GM19467 (cell line): Measurements from ENCODE around the gene CALHM1.
A peak's percentile ranks its signal among the peaks of the same experiment; 100 is the strongest.
"Not testable (repeated sequence)": the region's sequence is repeated elsewhere in the genome, so short reads cannot be mapped to it uniquely, and the experiment has no call there.

ENCODE experiments used
- ATAC-seq: cut with Tn5 transposase; IDR thresholded peaks from one replicate; pipeline ENCODE4 v1.9.1; 2021; ENCODE audit warnings: mild to moderate bottlenecking, moderate library complexity; ENCODE audit not compliant: unreplicated experiment

CALHM1 gene

DNA sequence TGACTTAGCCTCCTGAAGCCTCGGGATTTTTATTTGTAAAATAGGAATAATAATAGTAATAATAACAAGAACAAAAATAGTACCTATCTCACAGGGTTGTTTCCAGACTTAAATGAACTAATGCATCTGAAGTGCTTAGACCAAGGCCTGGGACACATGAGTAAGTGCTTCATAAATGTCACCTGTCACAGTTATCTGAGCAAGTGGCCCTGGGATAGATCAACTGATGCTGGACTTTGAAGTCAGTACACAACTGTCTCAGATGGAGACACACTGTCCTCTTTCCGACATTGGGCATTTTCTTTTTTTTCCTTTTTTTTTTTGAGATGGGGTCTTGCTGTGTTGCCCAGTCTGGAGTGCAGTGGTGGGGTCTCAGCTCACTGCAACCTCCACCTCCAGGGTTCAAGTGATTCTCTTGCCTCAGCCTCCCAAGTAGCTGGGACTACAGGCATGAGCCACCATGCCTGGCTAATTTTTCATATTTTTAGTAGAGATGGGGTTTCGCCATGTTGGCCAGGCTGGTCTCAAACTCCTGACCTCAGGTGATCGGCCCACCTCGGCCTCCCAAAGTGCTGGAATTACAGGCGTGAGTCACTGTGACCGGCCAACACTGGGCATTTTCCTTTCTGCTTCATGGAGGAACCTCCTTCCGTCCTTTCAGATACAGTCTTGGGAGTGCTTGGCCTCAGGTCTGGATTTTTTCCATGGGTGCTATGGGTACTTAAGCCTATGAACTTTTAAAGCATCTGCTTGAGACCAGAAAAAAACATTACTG is 28.1 kb upstream of the CALHM1 start:
- ATAC-seq, result not testable (repeated sequence)

DNA sequence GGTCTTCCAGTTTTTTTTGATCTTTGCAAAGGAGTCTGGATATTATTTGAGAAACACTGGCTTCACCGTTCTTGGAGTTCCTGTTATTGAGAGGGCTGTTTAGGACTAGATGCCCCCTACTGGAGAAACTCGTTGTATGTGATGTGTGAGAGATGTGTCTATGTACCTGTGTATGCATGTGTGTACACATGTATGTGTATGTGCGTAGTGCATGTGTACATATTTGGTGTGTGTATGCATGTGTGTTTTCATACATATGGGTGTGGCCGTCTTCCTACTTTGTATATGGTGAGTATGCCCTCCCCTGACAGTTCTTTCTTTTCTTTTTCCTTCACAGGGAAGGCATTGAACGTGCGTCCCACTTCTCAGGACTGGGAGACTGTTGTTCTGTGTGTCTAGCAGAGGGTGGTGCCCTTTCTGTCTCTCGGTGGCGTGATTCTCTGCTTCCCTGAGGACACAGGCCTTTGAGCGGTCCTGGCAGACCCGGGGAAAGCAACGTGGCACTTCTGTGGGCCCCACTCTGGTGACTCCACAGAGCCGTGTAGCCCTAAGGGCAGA is 23.4 kb upstream of the CALHM1 start:
- no peak for ATAC-seq

DNA sequence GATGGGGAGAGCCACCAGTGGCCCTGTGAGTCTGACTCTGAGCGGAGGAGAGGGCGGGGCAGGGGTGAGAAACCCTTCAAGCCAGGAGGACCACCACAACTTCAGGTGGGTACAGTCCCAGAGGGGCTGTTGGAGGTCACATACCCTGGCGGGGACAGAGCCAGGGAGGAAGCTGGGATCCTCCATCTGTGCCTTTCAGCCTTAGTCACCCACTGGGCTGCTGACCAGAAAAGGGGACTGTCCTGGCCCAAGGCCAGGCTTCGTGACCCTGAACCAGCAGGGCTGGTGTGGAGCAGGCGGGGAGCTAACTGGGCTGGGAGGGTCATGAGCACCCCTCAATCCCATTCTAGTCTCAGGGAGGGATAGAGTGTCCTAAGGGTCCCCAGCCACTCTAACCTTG is 21.8 kb upstream of the CALHM1 start:
- no peak for ATAC-seq

DNA sequence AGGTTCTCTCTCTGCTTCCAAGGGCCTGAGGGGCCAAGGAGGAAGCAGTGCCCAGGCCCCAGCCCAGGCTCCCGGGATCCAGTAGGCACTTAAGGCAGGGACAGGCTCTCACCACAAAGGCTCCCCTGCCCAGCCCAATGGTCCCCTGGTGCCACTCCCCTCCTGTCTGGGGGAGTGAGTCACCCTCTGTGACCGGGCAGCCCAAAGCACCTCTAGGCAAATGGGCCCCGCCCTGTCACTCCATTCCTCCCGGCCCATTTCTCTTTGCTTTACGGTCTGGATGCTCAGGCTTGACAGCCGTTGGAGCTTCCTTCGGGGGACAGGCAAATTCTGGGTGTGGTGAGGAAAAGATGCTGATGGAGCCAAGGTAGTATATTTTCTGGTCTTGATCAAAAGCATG is 20.4 kb upstream of the CALHM1 start, which contains the start of gene CALHM3:
TSS of gene CALHM3 (minus strand) at position 106 of the 400 bp plus-strand sequence. CDS start 208 bp downstream, outside the sequence.
- ATAC-seq, result no peak

DNA sequence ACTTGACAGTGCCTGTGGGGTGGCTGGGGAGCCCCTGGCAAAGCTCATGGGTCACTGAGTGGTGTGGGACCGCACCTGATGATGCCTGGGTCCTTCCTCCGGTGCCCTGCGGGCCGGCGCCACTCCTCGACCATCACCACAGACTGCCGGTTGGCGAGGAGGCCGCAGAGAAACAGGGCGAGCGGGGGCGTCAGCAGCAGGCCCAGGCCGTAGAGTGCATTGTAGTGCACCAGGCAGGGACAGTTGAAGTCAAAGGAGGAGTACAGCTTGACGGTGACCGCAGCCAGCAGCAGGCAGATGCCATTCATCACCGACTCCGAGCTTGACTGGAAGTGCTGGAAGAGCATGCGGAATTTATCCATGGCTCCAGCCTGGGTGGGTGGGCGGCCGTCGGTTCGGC is 20.0 kb upstream of the CALHM1 start:
- ATAC-seq, result no peak

DNA sequence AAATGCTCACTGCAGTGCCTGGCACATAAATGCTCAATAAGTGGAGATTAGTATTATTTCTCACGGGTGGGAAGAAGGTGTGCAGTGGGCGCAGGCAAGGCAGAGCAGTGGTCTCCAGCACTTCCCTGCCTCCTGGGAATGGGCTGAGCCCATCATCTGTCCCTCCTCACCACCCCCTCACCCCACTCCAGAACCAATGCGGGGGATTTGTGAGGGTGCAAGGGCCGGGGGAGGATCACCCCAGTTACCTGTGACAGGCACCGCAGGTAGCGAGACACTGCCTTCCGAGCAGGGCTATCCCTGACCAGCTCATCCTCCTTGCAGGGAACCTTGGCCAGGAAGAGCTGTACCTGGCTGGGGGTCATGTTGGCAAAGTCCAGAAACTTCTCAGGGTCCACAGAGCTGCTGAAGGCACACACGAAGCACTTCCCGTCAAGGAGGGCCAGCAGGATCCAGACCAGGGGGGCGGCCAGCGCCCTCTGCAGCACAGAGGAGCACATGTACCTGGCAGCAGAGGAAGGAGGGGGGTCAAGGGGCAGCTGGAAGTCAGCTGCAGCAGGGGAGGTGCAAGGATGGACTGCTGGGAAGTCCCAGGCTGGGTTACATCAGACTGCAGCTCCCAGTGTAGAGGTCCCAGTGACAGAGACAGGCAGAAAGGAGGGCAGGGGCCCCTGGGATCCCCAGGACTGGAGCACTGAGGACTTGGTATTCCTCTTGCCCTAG is 17.5 kb upstream of the CALHM1 start:
- no peak for ATAC-seq

DNA sequence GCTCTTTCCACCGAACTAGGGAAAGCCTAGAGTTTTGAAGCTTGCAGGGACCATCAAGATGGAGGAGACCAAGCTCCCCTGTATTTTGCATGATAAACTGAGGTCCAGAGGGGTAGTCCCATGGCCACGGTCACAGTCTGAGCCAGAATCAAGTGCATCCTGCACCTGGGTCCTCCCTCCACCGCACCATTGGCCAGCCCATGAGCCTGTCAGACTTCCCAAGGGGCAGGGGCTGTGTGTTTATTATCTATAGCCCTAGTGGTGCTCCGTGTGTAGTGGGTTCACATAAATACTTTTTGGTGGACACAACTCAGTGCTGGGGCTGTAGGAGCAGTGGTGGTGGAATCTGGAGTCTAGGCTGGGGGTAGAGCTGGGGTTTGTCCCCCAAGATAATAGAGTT is 16.7 kb upstream of the CALHM1 start:
- ATAC-seq, result no peak

DNA sequence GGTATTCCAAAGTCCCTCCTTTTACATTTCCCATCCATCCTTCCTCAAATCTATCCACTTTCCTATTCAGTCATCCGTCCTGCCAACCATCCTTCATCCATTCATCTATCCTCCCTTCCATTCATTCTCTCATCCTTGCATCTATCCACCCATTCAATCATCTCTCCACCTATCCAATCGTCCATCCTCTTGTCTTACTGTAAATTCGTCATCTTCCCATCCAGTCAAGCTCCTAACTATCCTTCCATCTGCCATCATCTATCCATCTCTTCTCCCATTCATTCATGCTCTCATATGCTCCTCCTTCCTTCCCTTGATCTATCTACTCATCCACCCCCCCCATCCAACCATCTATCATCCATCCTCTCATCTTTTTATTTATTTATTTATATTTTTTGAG is 15.4 kb upstream of the CALHM1 start:
- ATAC-seq, result no peak

DNA sequence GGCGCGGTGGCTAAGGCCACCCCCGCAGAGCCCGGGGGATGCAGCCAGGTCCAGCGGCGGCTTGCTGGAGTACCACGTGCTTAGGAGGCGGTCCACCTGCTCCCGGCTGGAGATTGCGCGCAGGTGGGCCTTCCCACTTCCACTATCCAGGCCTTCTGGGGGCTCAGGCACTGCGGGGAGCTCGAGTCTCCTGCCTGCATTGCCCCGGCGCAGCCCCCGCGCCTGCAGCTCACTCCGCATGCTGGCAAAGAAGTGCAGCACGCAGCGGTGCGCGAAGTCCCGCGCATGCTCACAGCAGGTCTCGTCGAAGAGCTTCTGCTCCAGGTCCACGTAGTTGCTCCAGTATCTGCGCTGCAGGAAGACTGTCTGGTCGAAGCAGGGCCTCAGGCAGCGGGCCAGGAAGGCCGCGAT is 14.6 kb upstream of the CALHM1 start:
- ATAC-seq, result no peak

DNA sequence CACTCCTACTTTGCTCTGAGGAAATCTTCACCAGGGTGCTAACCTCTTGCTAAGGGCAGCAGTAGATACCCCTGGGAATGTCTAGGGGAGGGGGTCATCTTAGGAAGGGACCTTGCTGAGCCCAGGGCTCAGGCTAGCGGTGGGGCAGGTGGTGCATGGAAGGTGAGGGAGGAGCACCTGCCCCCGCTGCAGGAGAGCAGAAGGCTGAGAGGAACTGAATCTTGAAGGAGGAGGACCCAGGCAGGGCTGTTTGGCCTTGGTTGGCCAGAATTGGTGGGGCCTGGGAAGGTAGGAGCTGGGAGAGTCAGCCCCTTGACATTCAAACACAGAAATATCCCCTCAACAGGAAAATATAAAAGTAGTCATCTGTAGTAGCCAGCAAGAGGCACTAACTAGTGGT is 13.3 kb upstream of the CALHM1 start:
- no peak for ATAC-seq

DNA sequence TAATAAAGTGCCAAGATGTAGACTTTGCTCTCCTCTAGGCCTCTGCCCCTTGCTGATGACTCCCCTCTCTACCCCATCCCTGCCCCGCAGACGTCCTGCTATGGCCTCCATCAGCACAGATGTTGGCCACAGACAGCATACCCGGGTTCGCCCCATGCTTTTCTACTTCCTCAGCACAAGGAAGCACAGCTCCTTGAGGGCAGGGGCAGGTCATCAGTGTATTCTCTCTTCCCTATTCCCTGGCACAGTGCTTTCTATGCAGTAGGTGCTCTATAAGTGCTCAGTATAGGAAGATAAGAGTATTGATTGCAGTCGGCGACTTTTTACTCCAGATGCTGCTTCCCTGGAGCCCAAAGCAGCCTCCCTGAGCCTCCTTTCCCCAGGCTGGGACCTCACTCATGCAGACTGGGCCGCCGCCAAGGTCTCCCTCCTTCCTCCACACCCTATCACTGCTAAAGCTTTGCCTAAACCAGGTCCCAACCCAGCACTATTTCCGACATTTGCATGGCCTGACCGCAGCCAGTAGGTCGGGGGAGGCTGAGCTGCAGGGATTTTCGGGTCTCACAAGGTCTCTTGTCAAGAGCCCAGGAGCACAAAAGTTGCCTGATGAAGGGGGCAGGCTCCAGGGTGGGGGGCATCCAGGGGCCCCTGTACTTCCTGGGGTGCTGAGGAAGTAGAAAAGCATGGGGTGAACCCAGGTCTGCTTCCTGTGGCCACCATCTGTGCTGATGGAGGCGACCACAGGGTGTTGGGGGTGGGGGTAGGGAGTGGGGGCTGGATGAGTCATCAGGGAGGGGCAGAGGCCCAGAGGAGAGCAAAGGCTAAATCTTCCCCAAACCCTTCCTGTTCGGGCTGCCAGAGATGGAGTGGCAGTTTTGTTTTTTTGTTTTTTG is 12.3 kb upstream of the CALHM1 start:
- ATAC-seq, result peak; percentile 53

DNA sequence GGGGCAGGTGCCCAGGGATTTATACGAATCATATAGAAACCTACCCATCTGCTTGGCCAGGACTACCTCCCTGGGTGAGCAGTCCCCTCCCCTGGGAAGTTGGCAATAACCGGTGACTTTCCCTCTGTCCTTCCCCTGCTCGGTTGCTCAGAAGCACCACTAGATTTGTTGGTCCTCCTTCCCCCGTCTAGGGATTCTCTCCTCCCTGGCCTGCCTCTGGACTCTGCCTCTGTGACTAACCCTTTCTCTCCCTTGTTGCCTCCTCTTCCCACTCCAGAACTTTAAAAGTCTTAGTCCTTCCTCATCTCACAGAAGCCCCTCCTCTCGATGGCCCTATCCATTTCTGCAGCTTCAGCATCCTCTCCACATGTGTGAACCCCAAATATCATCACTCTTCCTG is 10.5 kb upstream of the CALHM1 start:
- ATAC-seq, result no peak

DNA sequence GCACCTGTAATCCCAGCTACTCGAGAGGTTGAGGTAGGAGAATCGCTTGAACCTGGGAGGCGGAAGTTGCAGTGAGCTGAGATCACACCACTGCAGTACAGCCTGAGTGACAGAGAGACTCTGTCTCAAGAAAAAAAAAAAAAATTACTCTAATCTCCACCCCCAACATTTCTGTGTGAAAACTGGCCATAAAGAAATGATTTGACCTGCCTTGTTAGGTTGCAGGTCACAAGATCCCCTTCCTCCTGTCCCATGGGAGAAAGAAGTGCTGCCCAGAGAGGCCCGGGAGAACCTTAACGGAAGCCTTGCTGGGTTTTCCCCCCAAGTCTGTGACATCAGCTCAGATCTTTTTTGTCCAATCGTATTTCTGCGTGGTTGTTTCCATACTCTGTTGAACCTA is 8.7 kb upstream of the CALHM1 start:
- ATAC-seq, result no peak

DNA sequence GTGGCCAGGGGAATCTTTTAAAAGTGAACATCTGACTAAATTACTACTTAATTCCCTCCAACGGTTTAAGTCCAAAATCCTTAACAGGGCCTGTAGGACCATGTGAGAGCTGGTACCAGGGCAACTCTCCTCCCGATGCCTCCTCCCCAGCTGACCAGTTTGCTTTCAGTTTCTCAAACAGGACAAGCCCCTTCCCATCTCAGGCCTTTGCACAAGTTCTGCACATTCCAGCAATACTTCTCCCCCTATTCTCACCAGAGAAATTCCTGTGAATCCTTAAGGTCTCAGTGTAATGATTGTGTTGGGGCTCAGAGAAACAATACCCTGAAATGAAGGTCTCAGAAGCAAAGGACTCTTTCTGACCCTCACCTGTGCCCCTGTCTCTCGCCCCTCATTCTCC is 8.0 kb upstream of the CALHM1 start:
- ATAC-seq, result no peak

DNA sequence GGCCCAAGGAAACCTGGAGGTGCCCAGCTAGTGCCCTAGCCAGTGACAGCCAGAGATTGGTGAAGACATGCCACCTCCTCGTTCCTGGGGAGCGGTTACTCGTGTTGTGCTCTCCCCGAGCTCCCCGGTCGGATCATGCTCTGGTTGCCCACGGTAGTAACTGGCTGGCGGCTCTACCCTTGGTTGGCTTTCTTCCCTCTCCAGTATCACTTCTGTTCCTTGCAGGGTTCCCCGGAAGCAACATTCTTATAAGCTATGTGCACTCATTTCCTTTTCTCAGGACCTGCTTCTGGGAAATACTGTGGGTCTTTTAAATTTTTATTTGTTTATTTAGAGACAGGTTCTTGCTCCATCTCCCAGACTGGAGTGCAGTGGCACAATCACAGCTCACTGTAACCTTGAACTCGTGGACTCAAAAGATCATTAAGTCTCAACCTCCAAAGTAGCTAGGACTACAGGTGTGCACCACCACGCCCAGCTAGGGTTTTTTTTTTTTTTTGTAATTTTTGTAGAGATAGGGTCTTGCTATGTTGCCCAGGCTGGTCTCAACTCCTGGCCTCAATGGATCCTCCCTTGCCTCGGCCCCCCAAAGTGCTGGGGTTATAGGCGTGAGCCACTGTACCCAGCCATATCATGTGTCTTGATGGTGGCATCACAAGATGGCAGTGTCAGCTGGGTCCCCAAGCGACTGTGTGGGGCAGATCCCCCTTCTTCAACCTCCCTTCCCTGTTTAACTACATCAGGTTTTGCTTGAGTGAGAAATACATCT is 6.9 kb upstream of the CALHM1 start:
- ATAC-seq, result no peak

DNA sequence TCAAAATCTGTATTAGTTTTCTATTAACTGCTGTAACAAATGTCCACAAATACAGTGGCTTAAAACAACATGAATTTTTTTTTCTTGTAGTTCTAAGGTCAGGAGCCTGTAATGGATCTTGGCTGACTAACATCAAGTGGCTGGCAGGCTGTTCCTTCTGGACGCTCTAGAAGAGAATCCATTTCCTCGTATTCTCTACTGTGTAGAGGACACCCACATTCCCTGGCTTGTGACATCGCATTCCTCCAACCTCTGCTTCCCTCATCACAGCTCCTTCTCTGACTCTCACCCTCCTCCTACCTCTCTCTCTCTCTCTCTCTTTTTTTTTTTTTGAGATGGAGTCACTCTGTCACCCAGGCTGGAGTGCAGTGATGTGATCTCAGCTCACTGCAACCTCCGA is 4.8 kb upstream of the CALHM1 start:
- ATAC-seq, result no peak

DNA sequence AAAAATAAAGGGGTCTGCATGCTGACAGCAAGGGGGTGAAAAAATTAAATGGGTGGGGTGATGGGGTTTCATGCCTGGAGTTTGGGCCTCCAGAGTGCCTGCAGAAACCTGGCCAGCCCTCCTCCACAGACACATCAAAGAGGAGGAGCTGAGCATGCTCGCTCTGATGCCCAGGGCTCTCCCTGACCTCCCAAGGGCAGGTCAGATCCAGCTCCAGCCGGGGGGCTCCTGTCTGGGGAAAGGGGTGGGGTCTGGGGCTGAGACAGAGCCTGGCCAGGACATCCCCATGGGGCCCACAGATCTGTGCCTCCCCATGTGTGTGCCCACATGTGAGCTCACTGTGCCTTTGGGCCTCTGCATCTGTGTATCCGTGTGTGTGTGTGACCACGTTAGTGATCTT is 915 bp upstream of the CALHM1 start:
- no peak for ATAC-seq

DNA sequence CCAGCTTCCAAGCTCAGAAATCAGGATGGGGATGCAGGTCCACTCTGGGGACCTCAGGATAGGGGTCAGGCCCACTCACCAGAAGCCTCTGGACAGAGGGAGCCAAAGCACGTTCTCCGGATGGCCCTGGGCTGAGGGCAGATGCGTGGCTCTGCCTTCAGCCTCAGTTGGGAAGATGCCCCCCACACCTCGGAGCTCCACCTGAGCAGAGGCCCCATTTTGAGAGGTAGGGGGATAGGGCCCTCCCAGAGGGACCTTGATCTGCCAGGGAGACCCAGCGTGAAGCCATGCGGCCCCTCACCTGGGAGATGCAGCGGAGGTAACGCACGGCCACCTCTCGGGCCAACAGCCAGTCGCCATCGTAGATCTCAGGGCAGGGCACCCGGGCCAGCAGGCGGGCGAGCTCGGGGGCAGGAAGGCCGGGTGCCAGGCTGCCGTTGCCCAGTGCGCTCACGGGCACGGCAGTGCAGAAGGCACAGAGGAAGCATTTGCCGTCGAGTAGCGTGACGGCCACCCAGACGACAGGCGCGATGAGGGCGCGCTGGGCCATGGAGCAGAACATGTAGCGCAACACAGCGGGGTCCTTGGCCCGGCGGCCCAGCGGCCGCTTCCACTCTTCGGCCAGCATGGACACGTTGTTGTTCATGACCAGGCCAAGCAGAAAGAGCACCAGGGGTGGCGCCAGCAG is 660 bp downstream of the CALHM1 start:
- no peak for ATAC-seq

DNA sequence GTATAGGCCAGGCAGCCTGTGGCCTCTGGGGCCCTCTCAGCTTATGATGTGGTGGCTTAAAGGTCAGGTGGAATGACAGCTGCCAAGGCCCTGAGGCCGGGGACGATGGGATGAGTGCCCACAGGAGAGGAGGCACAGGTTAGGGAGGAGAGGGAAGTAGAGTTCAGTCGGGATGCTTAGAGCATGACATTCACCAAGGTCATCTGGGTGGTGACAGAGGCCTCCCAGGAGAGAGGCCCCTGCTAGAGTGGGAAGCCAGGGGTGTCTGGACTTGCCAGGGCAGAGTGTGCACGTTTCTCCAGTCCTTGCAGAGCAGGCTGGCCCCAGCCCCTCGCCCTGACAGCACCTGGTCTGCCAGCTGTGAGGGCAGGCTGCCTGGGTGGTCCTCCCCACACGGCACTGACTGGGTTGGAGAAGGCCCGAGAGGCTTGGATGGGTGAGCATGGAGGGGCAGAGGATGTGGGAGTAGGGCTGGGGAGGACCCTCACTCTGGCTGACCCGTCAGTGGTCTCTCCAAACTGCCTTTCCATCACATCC is 1.5 kb downstream of the CALHM1 start:
- no peak for ATAC-seq
